Transverse colon (tissue), 4 donors: ENCODE measurements around the gene F11. TPM values are rescaled to one million over a fixed set of nuclear protein-coding genes. Genes with fewer than 3 reads are reported as not detected.

Experiments
- DNase-seq: peaks from one replicate; pipeline ENCODE4 v3.0.0-alpha.2; 2019
- H3K27ac ChIP-seq, 4 donors: fragments of 200-600 bp; sonication (generic); 2 replicates each; pipeline ENCODE4 v1.5.1; 2016 to 2018; ENCODE audit warnings: inconsistent platforms in 4 of 4
- H3K27me3 ChIP-seq: fragments of 200-600 bp; sonication (generic); 2 replicates; pipeline ENCODE4 v1.5.1; 2017; ENCODE audit warnings: inconsistent platforms
- H3K36me3 ChIP-seq, 4 donors: fragments of 200-600 bp; sonication (generic); 2 replicates each; pipeline ENCODE4 v1.5.1; 2017 to 2019; ENCODE audit warnings: inconsistent platforms in 4 of 4
- H3K4me1 ChIP-seq, 4 donors: fragments of 200-600 bp; sonication (generic); 2 replicates each; pipeline ENCODE4 v1.5.1; 2017 to 2020; ENCODE audit warnings: inconsistent platforms in 4 of 4
- H3K4me3 ChIP-seq, 4 donors: fragments of 200-600 bp; sonication (generic); 1 replicate in 1 of 4; 2 replicates in 3 of 4; pipeline versions ENCODE4 v1.5.1 to v1.6.1; 2017 to 2019; ENCODE audit warnings: inconsistent platforms in 4 of 4
- H3K9me3 ChIP-seq, 2 donors: fragments of 200-600 bp; sonication (generic); 2 replicates each; pipeline ENCODE4 v1.5.1; 2017 to 2019; ENCODE audit warnings: inconsistent platforms in 2 of 2
- EP300 ChIP-seq: sonication (generic); formaldehyde crosslinking; IDR thresholded peaks from one replicate; pipeline ENCODE4 v1.6.1; 2017; ENCODE audit warnings: antibody characterized with exemption, low read depth
- POLR2A ChIP-seq: fragments of 450-650 bp; IDR thresholded peaks from one replicate; pipeline ENCODE4 v1.6.1; 2016; ENCODE audit warnings: antibody characterized with exemption, mild to moderate bottlenecking, moderate library complexity
- POLR2AphosphoS5 ChIP-seq, 3 donors: sonication (generic); formaldehyde crosslinking; IDR thresholded peaks; one replicate each; pipeline ENCODE4 v1.6.1; 2016; ENCODE audit warnings: antibody characterized with exemption in 3 of 3
- WGBS, 2 donors: methylation state at CpG; one replicate each; pipeline ENCODE4 v1.1.5; 2018; ENCODE audit warnings: low coverage in 1 of 2; 5-methylcytosine and 5-hydroxymethylcytosine counted together
- in situ Hi-C, 4 donors: fragments of 200-750 bp; cut with MboI; loops; one replicate each; pipeline versions ENCODE4 v1.15.0 to v1.15.1; 2017; ENCODE audit warnings: low sequenced_read_pairs in 3 of 4, low pct_ligation_motif_present in 1 of 4, low pct_unique_long_range_greater_than_20kb in 1 of 4
- intact Hi-C: fragments of 100-400 bp; cut with DNase I; formaldehyde crosslinking; loops from one replicate; pipeline ENCODE4 v1.15.1; 2023; ENCODE audit warnings: low total_unique reads
- total RNA-seq, 4 donors: library from RNA; depleted of rRNA; stranded (reverse); fragments of >200 nt; gene quantifications; one replicate each; pipeline ENCODE4 v1.1.0, GENCODE V29; 2016
- TF ChIP-seq, protein P1 (sequence below), 5 experiments: fragments of 200-600 bp in 3 of 5; fragments of 450-650 bp in 2 of 5; sonication (generic) in 3 of 5; IDR thresholded peaks; 1 replicate in 2 of 5; 2 replicates in 3 of 5; pipeline ENCODE4 v1.5.1; 2016 to 2017; ENCODE audit warnings: antibody characterized with exemption in 5 of 5, inconsistent platforms in 3 of 5, mild to moderate bottlenecking in 2 of 5, moderate library complexity in 1 of 5

The F11 gene
- total RNA-seq, 4 donors from 2014 or later, result not detected

DNA sequence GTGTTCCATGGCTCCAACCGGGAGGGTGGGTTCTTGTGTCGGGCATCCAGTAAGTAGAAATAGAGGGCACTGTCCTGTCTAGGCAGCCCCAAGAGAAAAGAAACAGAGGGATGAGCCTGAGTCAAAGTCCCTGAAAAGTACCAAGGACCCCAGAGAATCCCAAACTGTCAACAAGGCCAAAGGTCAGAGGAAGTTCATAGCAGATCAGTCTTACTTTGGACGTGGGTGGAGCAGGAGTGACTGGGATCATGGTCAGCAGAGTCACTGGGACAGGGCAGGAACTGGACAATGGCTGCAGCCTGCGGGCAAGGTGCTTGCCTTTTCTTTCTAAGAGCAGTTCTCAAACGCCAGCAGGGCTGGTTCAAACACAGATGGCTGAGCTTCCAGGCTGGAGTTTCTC is 17.3 kb downstream of the F11 start:
- intact Hi-C loops (no loop called here), in situ Hi-C loops (loop anchor here in 2 of 4 donors (25.0 kb wide), 2 partner anchors 279 to 304 kb away; partner anchors contain the start of gene MTNR1A (in 1 of the 2))
- WGBS, 2 donors, result 74 to 100% methylated on average over 1 to 5 of the region's 5 CpGs
- no peak for DNase-seq
- H3K9me3 ChIP-seq, result no peaks in the 10 kb centered on the region
- H3K4me3 ChIP-seq, result no peak overlapping the region
- H3K36me3 ChIP-seq, result no peaks in the 10 kb centered on the region
- TF ChIP-seq POLR2A (no peak), EP300 (no peak), POLR2AphosphoS5 (IDR thresholded peaks at IDR 0.05) (no peak)
- TF ChIP-seq, protein P1, sequence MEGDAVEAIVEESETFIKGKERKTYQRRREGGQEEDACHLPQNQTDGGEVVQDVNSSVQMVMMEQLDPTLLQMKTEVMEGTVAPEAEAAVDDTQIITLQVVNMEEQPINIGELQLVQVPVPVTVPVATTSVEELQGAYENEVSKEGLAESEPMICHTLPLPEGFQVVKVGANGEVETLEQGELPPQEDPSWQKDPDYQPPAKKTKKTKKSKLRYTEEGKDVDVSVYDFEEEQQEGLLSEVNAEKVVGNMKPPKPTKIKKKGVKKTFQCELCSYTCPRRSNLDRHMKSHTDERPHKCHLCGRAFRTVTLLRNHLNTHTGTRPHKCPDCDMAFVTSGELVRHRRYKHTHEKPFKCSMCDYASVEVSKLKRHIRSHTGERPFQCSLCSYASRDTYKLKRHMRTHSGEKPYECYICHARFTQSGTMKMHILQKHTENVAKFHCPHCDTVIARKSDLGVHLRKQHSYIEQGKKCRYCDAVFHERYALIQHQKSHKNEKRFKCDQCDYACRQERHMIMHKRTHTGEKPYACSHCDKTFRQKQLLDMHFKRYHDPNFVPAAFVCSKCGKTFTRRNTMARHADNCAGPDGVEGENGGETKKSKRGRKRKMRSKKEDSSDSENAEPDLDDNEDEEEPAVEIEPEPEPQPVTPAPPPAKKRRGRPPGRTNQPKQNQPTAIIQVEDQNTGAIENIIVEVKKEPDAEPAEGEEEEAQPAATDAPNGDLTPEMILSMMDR (IDR thresholded peaks at IDR 0.05), result no peak
- no peaks in the 10 kb centered on the region for H3K27me3 ChIP-seq
- H3K27ac ChIP-seq, result no peak overlapping the region
- no peaks in the 10 kb centered on the region for H3K4me1 ChIP-seq

DNA sequence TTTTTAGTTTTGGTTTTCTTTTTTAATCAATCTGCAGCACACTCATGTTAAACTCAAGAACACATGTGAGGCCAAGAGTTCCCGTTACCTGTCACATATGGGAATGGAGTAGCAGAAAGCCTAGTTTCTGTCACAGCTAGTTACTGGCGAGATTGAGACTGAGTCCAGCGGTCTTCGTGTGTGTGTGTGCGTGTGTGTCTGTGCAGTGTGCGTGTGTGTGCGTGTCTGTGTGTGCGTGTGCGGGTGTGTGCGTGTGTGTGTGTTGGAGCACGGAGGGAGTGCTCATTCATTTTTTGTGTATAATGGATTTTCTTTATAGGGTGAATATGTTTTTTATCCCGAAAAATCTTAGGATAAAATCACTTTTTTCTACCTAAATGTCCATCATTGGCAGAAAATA is 19.2 kb downstream of the F11 start:
- 93 to 98% methylated on average over 11 to 12 of the region's 12 CpGs for WGBS, 2 donors
- Histone ChIP-seq H3K27me3 (no peaks in the 10 kb centered on the region), H3K9me3 (no peaks in the 10 kb centered on the region), H3K27ac (no peak overlapping the region), H3K4me1 (no peaks in the 10 kb centered on the region), H3K4me3 (no peak overlapping the region), H3K36me3 (no peaks in the 10 kb centered on the region)
- TF ChIP-seq POLR2AphosphoS5 (IDR thresholded peaks at IDR 0.05), result no peak
- TF ChIP-seq EP300, result no peak
- TF ChIP-seq, protein P1 (IDR thresholded peaks at IDR 0.05), result no peak
- intact Hi-C loops (no loop called here), in situ Hi-C loops (loop anchor here in 2 of 4 donors (25.0 kb wide), 2 partner anchors 277 to 302 kb away; partner anchors contain the start of gene MTNR1A (in 1 of the 2))
- no peak for DNase-seq

DNA sequence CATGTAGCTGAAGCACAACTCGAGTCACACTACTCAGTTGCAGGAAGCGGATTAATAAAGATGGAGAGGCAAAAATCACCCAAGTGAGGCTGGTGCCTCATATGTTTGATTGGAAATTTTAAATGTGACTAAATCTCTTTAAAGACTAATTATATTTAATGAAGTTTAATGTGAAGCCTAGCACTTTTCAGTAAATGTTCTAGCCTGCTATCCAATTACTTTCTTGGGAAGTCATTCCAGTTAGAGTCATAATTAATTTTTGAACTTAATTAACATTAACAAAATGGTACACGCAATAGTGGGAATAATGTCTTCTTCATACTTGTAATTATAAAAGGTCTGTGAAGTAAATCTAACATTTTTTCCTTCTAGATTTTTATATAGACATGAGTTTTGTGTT is 20.6 kb downstream of the F11 start:
- no peak for DNase-seq
- TF ChIP-seq POLR2AphosphoS5 (IDR thresholded peaks at IDR 0.05) (no peak), EP300 (no peak), POLR2A (no peak)
- TF ChIP-seq, protein P1 (IDR thresholded peaks at IDR 0.05), result no peak
- no peak overlapping the region for H3K27ac ChIP-seq
- no peak overlapping the region for H3K4me3 ChIP-seq
- no peaks in the 10 kb centered on the region for H3K9me3 ChIP-seq
- no peaks in the 10 kb centered on the region for H3K36me3 ChIP-seq
- in situ Hi-C loops (loop anchor here in 2 of 4 donors (25.0 kb wide), 2 partner anchors 276 to 301 kb away; partner anchors contain the start of gene MTNR1A (in 1 of the 2)), intact Hi-C loops (no loop called here)
- no peaks in the 10 kb centered on the region for H3K4me1 ChIP-seq
- WGBS, 2 donors, result 88 to 100% methylated on average over 3 of the region's 3 CpGs
- H3K27me3 ChIP-seq, result no peaks in the 10 kb centered on the region

- Histone ChIP-seq H3K4me3 (no peak overlapping the region), H3K36me3 (no peaks in the 10 kb centered on the region), H3K27ac (no peak overlapping the region), H3K9me3 (no peaks in the 10 kb centered on the region), H3K4me1 (no peaks in the 10 kb centered on the region), H3K27me3 (no peaks in the 10 kb centered on the region)
- intact Hi-C loops (no loop called here), in situ Hi-C loops (loop anchor here in 3 of 4 donors (5.0 to 25.0 kb wide), 3 partner anchors 271 to 296 kb away; partner anchors contain the start of gene MTNR1A (in 1 of the 3))
- no peak for DNase-seq
- TF ChIP-seq, protein P1 (IDR thresholded peaks at IDR 0.05), result no peak
- TF ChIP-seq POLR2AphosphoS5 (IDR thresholded peaks at IDR 0.05), result no peak
- no peak for TF ChIP-seq POLR2A
- TF ChIP-seq EP300, result no peak
- WGBS, 2 donors, result 57 to 66% methylated on average over 4 to 10 of the region's 10 CpGs
These were observed 25.4 kb downstream of the F11 start for GRCh38 chr4:186291256-186291890.
